Measurements from ENCODE around the gene TEX19. TPM values are rescaled to one million over a fixed set of nuclear protein-coding genes. Genes with fewer than 3 reads are reported as not detected.

TEX19 gene
- total and polyA plus RNA-seq, 9 of the 15 experiments (the other 6 are each of a cell fraction or from before 2014, with no cell fraction given): 0.10 to 4.9 (median 1.9) TPM

- TF ChIP-seq, protein P1, sequence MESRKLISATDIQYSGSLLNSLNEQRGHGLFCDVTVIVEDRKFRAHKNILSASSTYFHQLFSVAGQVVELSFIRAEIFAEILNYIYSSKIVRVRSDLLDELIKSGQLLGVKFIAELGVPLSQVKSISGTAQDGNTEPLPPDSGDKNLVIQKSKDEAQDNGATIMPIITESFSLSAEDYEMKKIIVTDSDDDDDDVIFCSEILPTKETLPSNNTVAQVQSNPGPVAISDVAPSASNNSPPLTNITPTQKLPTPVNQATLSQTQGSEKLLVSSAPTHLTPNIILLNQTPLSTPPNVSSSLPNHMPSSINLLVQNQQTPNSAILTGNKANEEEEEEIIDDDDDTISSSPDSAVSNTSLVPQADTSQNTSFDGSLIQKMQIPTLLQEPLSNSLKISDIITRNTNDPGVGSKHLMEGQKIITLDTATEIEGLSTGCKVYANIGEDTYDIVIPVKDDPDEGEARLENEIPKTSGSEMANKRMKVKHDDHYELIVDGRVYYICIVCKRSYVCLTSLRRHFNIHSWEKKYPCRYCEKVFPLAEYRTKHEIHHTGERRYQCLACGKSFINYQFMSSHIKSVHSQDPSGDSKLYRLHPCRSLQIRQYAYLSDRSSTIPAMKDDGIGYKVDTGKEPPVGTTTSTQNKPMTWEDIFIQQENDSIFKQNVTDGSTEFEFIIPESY (CRISPR knock-in tag; IDR thresholded peaks at IDR 0.05): peak; percentile 48
- TF ChIP-seq GATAD2B (IDR thresholded peaks at IDR 0.05; ENCODE audit: borderline replicate concordance) (peak; percentile 16; the same call in 1 of the 2 replicates), NR2F6 (CRISPR knock-in tag; IDR thresholded peaks at IDR 0.05) (no peak), TCF15 (CRISPR knock-in tag; IDR thresholded peaks at IDR 0.05) (no peak), MAZ (CRISPR knock-in tag; conservative IDR thresholded peaks at IDR 0.05 in 1 of 2, IDR thresholded peaks at IDR 0.05 in 1 of 2) (peak; percentile 71 to 77), KLF16 (IDR thresholded peaks at IDR 0.05) (0 out of 2 replicates have a peak, but pooled peaks have one; percentile 36), ZNF212 (CRISPR knock-in tag; IDR thresholded peaks at IDR 0.05) (no peak), DEAF1 (CRISPR knock-in tag; IDR thresholded peaks at IDR 0.05) (peak; percentile 82), CXXC5 (CRISPR knock-in tag; IDR thresholded peaks at IDR 0.05) (peak; percentile 55), PCBP1 (IDR thresholded peaks at IDR 0.05; ENCODE audit: low read depth, low read length, poor library complexity, severe bottlenecking) (peak; percentile 60), RAD21 (CRISPR knock-in tag; conservative IDR thresholded peaks at IDR 0.05 in 1 of 2, IDR thresholded peaks at IDR 0.05 in 1 of 2) (peak; percentile 88 to 92)
- TF ChIP-seq, protein P2, sequence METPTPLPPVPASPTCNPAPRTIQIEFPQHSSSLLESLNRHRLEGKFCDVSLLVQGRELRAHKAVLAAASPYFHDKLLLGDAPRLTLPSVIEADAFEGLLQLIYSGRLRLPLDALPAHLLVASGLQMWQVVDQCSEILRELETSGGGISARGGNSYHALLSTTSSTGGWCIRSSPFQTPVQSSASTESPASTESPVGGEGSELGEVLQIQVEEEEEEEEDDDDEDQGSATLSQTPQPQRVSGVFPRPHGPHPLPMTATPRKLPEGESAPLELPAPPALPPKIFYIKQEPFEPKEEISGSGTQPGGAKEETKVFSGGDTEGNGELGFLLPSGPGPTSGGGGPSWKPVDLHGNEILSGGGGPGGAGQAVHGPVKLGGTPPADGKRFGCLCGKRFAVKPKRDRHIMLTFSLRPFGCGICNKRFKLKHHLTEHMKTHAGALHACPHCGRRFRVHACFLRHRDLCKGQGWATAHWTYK (CRISPR knock-in tag; IDR thresholded peaks at IDR 0.05): peak; percentile 67; the same call in 1 of the 2 replicates
- TF ChIP-seq, protein P3, sequence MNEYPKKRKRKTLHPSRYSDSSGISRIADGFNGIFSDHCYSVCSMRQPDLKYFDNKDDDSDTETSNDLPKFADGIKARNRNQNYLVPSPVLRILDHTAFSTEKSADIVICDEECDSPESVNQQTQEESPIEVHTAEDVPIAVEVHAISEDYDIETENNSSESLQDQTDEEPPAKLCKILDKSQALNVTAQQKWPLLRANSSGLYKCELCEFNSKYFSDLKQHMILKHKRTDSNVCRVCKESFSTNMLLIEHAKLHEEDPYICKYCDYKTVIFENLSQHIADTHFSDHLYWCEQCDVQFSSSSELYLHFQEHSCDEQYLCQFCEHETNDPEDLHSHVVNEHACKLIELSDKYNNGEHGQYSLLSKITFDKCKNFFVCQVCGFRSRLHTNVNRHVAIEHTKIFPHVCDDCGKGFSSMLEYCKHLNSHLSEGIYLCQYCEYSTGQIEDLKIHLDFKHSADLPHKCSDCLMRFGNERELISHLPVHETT (CRISPR knock-in tag; conservative IDR thresholded peaks at IDR 0.05 in 1 of 2, IDR thresholded peaks at IDR 0.05 in 1 of 2): no peak
- TF ChIP-seq, protein P4, sequence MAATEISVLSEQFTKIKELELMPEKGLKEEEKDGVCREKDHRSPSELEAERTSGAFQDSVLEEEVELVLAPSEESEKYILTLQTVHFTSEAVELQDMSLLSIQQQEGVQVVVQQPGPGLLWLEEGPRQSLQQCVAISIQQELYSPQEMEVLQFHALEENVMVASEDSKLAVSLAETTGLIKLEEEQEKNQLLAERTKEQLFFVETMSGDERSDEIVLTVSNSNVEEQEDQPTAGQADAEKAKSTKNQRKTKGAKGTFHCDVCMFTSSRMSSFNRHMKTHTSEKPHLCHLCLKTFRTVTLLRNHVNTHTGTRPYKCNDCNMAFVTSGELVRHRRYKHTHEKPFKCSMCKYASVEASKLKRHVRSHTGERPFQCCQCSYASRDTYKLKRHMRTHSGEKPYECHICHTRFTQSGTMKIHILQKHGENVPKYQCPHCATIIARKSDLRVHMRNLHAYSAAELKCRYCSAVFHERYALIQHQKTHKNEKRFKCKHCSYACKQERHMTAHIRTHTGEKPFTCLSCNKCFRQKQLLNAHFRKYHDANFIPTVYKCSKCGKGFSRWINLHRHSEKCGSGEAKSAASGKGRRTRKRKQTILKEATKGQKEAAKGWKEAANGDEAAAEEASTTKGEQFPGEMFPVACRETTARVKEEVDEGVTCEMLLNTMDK (IDR thresholded peaks at IDR 0.05; ENCODE audit: borderline replicate concordance, insufficient read depth, low read depth, low read length, poor library complexity, severe bottlenecking): peak; percentile 93
These were observed 37.8 kb upstream of the TEX19 start (continued) for GRCh38 chr17:82320956-82321927.
